K562 (cell line): ENCODE measurements around the gene E2F1. TPM values are rescaled to one million over a fixed set of nuclear protein-coding genes. Genes with fewer than 3 reads are reported as not detected.
A peak's percentile ranks its signal among the peaks of the same experiment; 100 is the strongest.

Experiments used
- ATAC-seq: fragments of 200-7000 bp; cut with Tn5 transposase; 3 replicates; pipeline ENCODE4 v1.9.1; 2020; ENCODE audit warnings: moderate library complexity
- BruUV-seq: library from RNA; stranded (reverse); fragments of 400-500 nt; replicated peaks from 2 replicates; lab custom pipeline; 2021; lab: Mats Ljungman, UMichigan
- CTCF ChIA-PET: fragments of 300-600 bp; formaldehyde crosslinking; extraction: SDS; loops from one replicate; lab custom pipeline; 2021; ENCODE audit warnings: low intra/inter-chr PET ratio; lab: Yijun Ruan, JAX
- POLR2A ChIA-PET: fragments of 300-600, 350-650 bp; sonication (Branson Sonifier 250); formaldehyde crosslinking; extraction: SDS; loops from one replicate; lab custom pipeline; 2021; ENCODE audit warnings: antibody characterized with exemption, inconsistent platforms; lab: Yijun Ruan, JAX
- DNase-seq, 4 experiments: peaks; one replicate each; pipeline versions ENCODE4 v3.0.0 to v3.0.0-alpha.2; 2011 to 2018; ENCODE audit warnings: low spot score in 3 of 4, mixed read lengths in 3 of 4; ENCODE audit errors: extremely low read depth in 1 of 4
- FAIRE-seq: peaks from 2 replicates; lab custom pipeline; 2011; peaks lifted over from hg19 to GRCh38; lab: Jason Lieb, UNC
- H2AFZ ChIP-seq: 2 replicates; pipeline ENCODE4 v1.6.0; 2011; ENCODE audit warnings: low read depth, low read length, control low read depth, inconsistent platforms
- H3K27ac ChIP-seq: fragments of 200-600 bp; 3 replicates; pipeline ENCODE4 v1.8.0; 2011; ENCODE audit warnings: low read depth, mild to moderate bottlenecking, control low read depth, inconsistent platforms, low read length, moderate library complexity, mixed read lengths; ENCODE audit errors: extremely low read depth
- H3K27me3 ChIP-seq, 2 experiments: fragments of 300-600 bp in 1 of 2; 2 replicates in 1 of 2; 3 replicates in 1 of 2; pipeline versions ENCODE4 v1.6.0 to v1.8.0; 2011; ENCODE audit warnings: inconsistent platforms in 2 of 2, low read length in 2 of 2, mild to moderate bottlenecking in 1 of 2, mixed read lengths in 1 of 2, moderate library complexity in 1 of 2; ENCODE audit not compliant: control insufficient read depth in 2 of 2, insufficient read depth in 2 of 2
- H3K36me3 ChIP-seq: fragments of 300-600 bp; 3 replicates; pipeline ENCODE4 v1.8.0; 2011; ENCODE audit warnings: mild to moderate bottlenecking, low read length, inconsistent platforms; ENCODE audit not compliant: control insufficient read depth, insufficient read depth
- H3K4me1 ChIP-seq, 2 experiments: fragments of 200-600 bp in 1 of 2; replicated peaks in 1 of 2; 2 replicates in 1 of 2; 3 replicates in 1 of 2; pipeline versions ENCODE4 v1.5.1 to v1.8.0; 2011; ENCODE audit warnings: inconsistent platforms in 2 of 2, low read length in 2 of 2, mild to moderate bottlenecking in 1 of 2, mixed read lengths in 1 of 2, moderate library complexity in 1 of 2; ENCODE audit not compliant: control insufficient read depth in 2 of 2, insufficient read depth in 2 of 2
- H3K4me2 ChIP-seq: 2 replicates; pipeline ENCODE4 v1.6.1; 2011; ENCODE audit warnings: low read length, control low read depth, inconsistent platforms, mixed read lengths; ENCODE audit not compliant: insufficient read depth
- H3K4me3 ChIP-seq: fragments of 200-600 bp; sonication (generic), shearing (Covaris generic); 2 replicates; pipeline ENCODE4 v1.5.1; 2016; ENCODE audit warnings: control low read depth, inconsistent platforms
- H3K79me2 ChIP-seq: fragments of 200-600 bp; 3 replicates; pipeline ENCODE4 v1.8.0; 2011; ENCODE audit warnings: low read length, inconsistent platforms; ENCODE audit not compliant: control insufficient read depth, insufficient read depth
- H3K9ac ChIP-seq, 2 experiments: 2 replicates each; pipeline versions ENCODE4 v1.6.0 to v1.6.1; 2011; ENCODE audit warnings: low read depth in 2 of 2, low read length in 2 of 2, control low read depth in 1 of 2, inconsistent platforms in 1 of 2, mild to moderate bottlenecking in 1 of 2, mixed read lengths in 1 of 2; ENCODE audit not compliant: insufficient read depth in 1 of 2
- H3K9me1 ChIP-seq: one replicate; pipeline ENCODE4 v1.6.0; 2011; ENCODE audit warnings: inconsistent platforms, mild to moderate bottlenecking, low read length, moderate library complexity; ENCODE audit not compliant: control insufficient read depth, insufficient read depth
- H3K9me3 ChIP-seq: replicated peaks from 2 replicates; pipeline ENCODE4 v1.5.1; 2011; ENCODE audit warnings: low read depth, low read length, inconsistent platforms; ENCODE audit not compliant: control insufficient read depth, insufficient read depth
- H4K20me1 ChIP-seq: replicated peaks from 2 replicates; pipeline ENCODE4 v1.6.1; 2011; ENCODE audit warnings: low read length, inconsistent platforms, mixed read lengths; ENCODE audit not compliant: control insufficient read depth, insufficient read depth
- BCOR ChIP-seq: fragments of 450-650 bp; IDR thresholded peaks from 2 replicates; pipeline ENCODE4 v1.6.1; 2016
- JUNB ChIP-seq: fragments of 450-650 bp; formaldehyde crosslinking; conservative IDR thresholded peaks from 2 replicates; pipeline ENCODE4 v1.4.0; 2020; ENCODE audit warnings: mild to moderate bottlenecking
- ZKSCAN8 ChIP-seq: fragments of 200-800 bp; sonication (Bioruptor generic); IDR thresholded peaks from 2 replicates; pipeline ENCODE4 v1.6.1; 2016; ENCODE audit warnings: missing genetic modification characterization, missing compliant biosample characterization
- WGBS: fragments of 100-300 bp; shearing (Covaris generic); methylation state at CpG from one replicate; pipeline ENCODE4 v1.1.6; 2016; ENCODE audit warnings: low coverage, mixed read lengths; ENCODE audit not compliant: insufficient coverage; ENCODE audit errors: missing lambda C conversion rate; 5-methylcytosine and 5-hydroxymethylcytosine counted together
- in situ Hi-C: fragments of 300-500 bp; cut with MboI; formaldehyde crosslinking; loops from 4 replicates; pipeline ENCODE4 v1.15.0; 2018; ENCODE audit warnings: inconsistent platforms, mixed read lengths
- intact Hi-C: fragments of 100-400 bp; cut with micrococcal nuclease; formaldehyde crosslinking; loops from 2 replicates; pipeline ENCODE4 v1.14.2; 2022
- polyA plus RNA-seq, 8 experiments: library from polyadenylated mRNA; depleted of rRNA in 4 of 8; stranded (reverse) in 5 of 8; unstranded in 3 of 8; fragments of >200 nt; fragmentation: Nextera tagmentation in 2 of 8; fragmentation: Illumina TruSeq in 1 of 8; extraction: Ambion mirVana in 2 of 8; extraction: Trizol in 1 of 8; gene quantifications; 2 replicates each; pipeline versions ENCODE4 v1.2.1 to v1.2.3, GENCODE V29; 2011 to 2014; ENCODE audit warnings: inconsistent platforms in 1 of 8, missing spikeins in 1 of 8
- total RNA-seq, 7 experiments: library from RNA; depleted of rRNA in 6 of 7; stranded (reverse); fragments of >200 nt in 6 of 7; fragmentation: Illumina TruSeq in 2 of 7; extraction: Trizol in 2 of 7; gene quantifications; 2 replicates each; pipeline versions ENCODE4 v1.2.1 to v1.2.3, GENCODE V29; 2011 to 2021; ENCODE audit warnings: low replicate concordance in 1 of 7

E2F1 gene
- total and polyA plus RNA-seq, 9 of the 15 experiments (the other 6 are each of a cell fraction or from before 2014, with no cell fraction given) = 0.14 to 30.6 (median 13.1) TPM

GRCh38 chr20:33687993-33688937, 2.1 kb upstream of the E2F1 start:
- Histone ChIP-seq H3K9me3 (no peaks in the 10 kb centered on the region), H3K36me3 (peaks cover 7% of the 10 kb centered on the region; the same call in 1 of the 3 replicates), H3K9me1 (no peaks in the 10 kb centered on the region), H3K4me1 (peaks cover 40 to 56% of the 10 kb centered on the region in 2 experiments), H3K4me3 (no peak overlapping the region), H4K20me1 (peaks cover 14% of the 10 kb centered on the region; the same call in 1 of the 2 replicates), H3K9ac (peak overlapping the region in 1 of 2 experiments; percentile 7; a peak in 2 of 4 replicates), H3K27ac (peak overlapping the region; percentile 51), H3K27me3 (no peaks in the 10 kb centered on the region), H3K4me2 (peak overlapping the region; percentile 56; the same call in 1 of the 2 replicates), H3K79me2 (peaks cover 23% of the 10 kb centered on the region), H2AFZ (no peak overlapping the region)
- no TSS peak for BruUV-seq
- ChIA-PET CTCF (no interaction called here), POLR2A (interaction anchor here (1.1 to 1.3 kb wide), 2 partner anchors 18 to 71 kb away, joined by 3 read pairs; no protein-coding TSS in a partner anchor)
- ATAC-seq = no peak
- no peak for TF ChIP-seq BCOR
- TF ChIP-seq ZKSCAN8 (CRISPR knock-in tag) = peak; percentile 91
- no peak for TF ChIP-seq JUNB (CRISPR knock-in tag)
- WGBS = 58% methylated on average over 3 of the region's 3 CpGs
- DNase-seq = no peak
- in situ Hi-C loops (no loop called here), intact Hi-C loops (loop anchor here (5.0 kb wide), 2 partner anchors 44 to 124 kb away; partner anchors contain the start of genes CHMP4B and ZNF341)
- FAIRE-seq = no peak
